Measurements from ENCODE around the gene EIF3L.

Gene EIF3L

GRCh38 chr22:37927637-37927936 is 78.4 kb downstream of the EIF3L start:
- DNase-seq (ENCODE audit: low read depth in 1 of 2, low spot score in 1 of 2): no peak
- TF ChIP-seq POLR2AphosphoS5 (IDR thresholded peaks at IDR 0.05; ENCODE audit: low read depth) (no peak), REST (IDR thresholded peaks at IDR 0.05; ENCODE audit: insufficient replicate concordance, low read depth) (no peak)
- Histone ChIP-seq H3K27me3 (ENCODE audit: insufficient read depth, poor library complexity, severe bottlenecking) (no peaks in the 10 kb centered on the region), H3K27ac (replicated peaks) (no peak overlapping the region), H3K4me3 (replicated peaks; ENCODE audit: insufficient read depth, low read length) (no peak overlapping the region)

DNA sequence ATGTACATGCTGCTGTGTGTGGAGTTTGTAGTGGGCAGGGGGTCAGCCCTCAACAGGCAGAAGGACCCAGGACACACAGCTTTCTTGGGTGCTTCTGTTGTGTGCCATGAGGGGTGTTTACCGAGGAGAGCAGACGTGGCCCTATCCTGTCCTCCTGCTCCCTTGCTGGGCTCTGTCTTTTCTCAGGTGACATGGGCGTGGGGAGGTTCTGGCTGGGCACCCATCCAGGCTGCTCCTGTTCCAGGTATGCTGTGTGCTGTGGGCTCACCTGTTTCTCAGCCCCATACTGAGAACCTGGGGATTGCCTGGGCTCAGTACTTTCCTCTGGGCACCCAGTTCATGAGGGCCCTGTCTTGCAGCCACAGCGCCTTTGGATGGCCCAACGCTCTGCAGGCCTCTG is 80.2 kb downstream of the EIF3L start:
- no peak for TF ChIP-seq REST (IDR thresholded peaks at IDR 0.05; ENCODE audit: insufficient replicate concordance, low read depth)
- TF ChIP-seq, protein P1, sequence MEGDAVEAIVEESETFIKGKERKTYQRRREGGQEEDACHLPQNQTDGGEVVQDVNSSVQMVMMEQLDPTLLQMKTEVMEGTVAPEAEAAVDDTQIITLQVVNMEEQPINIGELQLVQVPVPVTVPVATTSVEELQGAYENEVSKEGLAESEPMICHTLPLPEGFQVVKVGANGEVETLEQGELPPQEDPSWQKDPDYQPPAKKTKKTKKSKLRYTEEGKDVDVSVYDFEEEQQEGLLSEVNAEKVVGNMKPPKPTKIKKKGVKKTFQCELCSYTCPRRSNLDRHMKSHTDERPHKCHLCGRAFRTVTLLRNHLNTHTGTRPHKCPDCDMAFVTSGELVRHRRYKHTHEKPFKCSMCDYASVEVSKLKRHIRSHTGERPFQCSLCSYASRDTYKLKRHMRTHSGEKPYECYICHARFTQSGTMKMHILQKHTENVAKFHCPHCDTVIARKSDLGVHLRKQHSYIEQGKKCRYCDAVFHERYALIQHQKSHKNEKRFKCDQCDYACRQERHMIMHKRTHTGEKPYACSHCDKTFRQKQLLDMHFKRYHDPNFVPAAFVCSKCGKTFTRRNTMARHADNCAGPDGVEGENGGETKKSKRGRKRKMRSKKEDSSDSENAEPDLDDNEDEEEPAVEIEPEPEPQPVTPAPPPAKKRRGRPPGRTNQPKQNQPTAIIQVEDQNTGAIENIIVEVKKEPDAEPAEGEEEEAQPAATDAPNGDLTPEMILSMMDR (IDR thresholded peaks at IDR 0.05; ENCODE audit: insufficient read depth, low read length): no peak
- no peak for TF ChIP-seq POLR2AphosphoS5 (IDR thresholded peaks at IDR 0.05; ENCODE audit: low read depth)
- TF ChIP-seq SPI1 (IDR thresholded peaks at IDR 0.05; ENCODE audit: borderline replicate concordance, low read depth): no peak
- no peak for TF ChIP-seq GABPA (IDR thresholded peaks at IDR 0.05; ENCODE audit: low read depth)
- no peak for DNase-seq (ENCODE audit: low read depth in 1 of 2, low spot score in 1 of 2)
- Histone ChIP-seq H3K4me3 (replicated peaks; ENCODE audit: insufficient read depth, low read length) (no peak overlapping the region), H3K27me3 (ENCODE audit: insufficient read depth, poor library complexity, severe bottlenecking) (no peaks in the 10 kb centered on the region), H3K27ac (replicated peaks) (no peak overlapping the region)

GRCh38 chr22:37930270-37930951 is 81.2 kb downstream of the EIF3L start:
- Histone ChIP-seq H3K27ac (replicated peaks) (no peak overlapping the region), H3K27me3 (ENCODE audit: insufficient read depth, poor library complexity, severe bottlenecking) (no peaks in the 10 kb centered on the region), H3K4me3 (replicated peaks; ENCODE audit: insufficient read depth, low read length) (no peak overlapping the region)
- DNase-seq (ENCODE audit: low read depth in 1 of 2, low spot score in 1 of 2): peak in 1 of 2 experiments; percentile 35
- TF ChIP-seq POLR2AphosphoS5 (IDR thresholded peaks at IDR 0.05; ENCODE audit: low read depth): no peak
- TF ChIP-seq REST (IDR thresholded peaks at IDR 0.05; ENCODE audit: insufficient replicate concordance, low read depth): no peak
- no peak for TF ChIP-seq SPI1 (IDR thresholded peaks at IDR 0.05; ENCODE audit: borderline replicate concordance, low read depth)
- TF ChIP-seq, protein P1 (IDR thresholded peaks at IDR 0.05; ENCODE audit: insufficient read depth, low read length): no peak
